Measurements from ENCODE around the gene MPND. TPM values are rescaled to one million over a fixed set of nuclear protein-coding genes. Genes with fewer than 3 reads are reported as not detected.

Gene MPND
- total RNA-seq, 1 donor from 2014 or later: 19.2 TPM

GRCh38 chr19:4362831-4363545 is 19.6 kb downstream of the MPND start:
- intact Hi-C loops (cut with micrococcal nuclease): no loop called here
- DNase-seq: no peak
- no peak for ATAC-seq

- intact Hi-C loops (cut with micrococcal nuclease): no loop called here
- no peak for ATAC-seq
- DNase-seq: no peak
Measured at GRCh38 chr19:4363571-4364304, 20.4 kb downstream of the MPND start.

GRCh38 chr19:4365341-4365740 is 22.0 kb downstream of the MPND start:
- no peak for ATAC-seq
- DNase-seq: no peak
- intact Hi-C loops (cut with micrococcal nuclease): no loop called here

DNA sequence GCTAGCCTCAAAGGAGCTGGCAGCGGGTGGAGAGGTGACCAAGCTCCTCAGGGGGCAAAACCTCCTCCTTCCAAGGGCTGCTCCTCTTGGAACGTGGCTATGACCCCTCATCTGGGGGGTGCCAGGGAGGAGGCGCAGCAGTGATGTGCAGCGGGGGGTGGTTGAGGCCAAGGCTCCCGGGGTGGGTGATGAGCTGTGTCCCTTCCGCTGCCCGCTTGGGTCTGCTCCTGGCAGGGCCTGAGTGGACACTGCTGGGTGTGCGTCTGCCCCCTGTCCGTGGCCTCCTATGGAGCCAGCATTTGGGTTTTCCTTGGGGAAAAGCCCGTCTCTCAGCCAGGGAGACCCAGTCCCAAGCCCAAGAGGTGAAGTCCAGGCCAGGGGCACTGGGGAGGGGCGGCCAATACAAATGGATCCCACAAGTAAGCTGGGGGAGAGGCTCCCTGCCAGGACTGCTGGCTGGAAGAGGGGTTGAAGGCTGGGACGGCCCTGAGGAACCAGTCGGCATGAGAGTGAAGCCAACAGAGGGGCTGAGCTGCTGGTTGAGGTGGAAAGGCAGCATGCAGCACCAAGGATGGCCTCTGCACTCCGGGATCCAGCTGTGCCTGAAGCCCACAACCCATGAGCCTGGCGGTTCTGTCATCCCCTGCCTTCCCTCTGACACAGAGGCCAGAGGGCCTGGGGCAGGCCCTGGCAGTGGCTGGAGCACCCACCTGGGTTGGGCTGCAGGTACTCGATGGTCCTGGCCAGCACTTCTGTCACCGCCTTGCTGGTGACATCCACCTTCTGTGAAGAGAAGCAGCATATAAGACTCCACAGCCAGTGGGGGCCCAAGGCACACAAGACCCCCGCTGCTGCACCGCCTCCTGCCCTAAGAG is 22.7 kb downstream of the MPND start:
- intact Hi-C loops (cut with micrococcal nuclease): no loop called here
- no peak for ATAC-seq
- no peak for DNase-seq

GRCh38 chr19:4366666-4367335 is 23.4 kb downstream of the MPND start:
- intact Hi-C loops (cut with micrococcal nuclease): no loop called here
- DNase-seq (no peak), ATAC-seq (no peak)

GRCh38 chr19:4367336-4367723 is 24.0 kb downstream of the MPND start:
- intact Hi-C loops (cut with micrococcal nuclease): no loop called here
- DNase-seq: no peak
- no peak for ATAC-seq

- DNase-seq (no peak), ATAC-seq (peak; percentile 2)
- intact Hi-C loops (cut with micrococcal nuclease): no loop called here
Measured at GRCh38 chr19:4367781-4368127, 24.4 kb downstream of the MPND start.

DNA sequence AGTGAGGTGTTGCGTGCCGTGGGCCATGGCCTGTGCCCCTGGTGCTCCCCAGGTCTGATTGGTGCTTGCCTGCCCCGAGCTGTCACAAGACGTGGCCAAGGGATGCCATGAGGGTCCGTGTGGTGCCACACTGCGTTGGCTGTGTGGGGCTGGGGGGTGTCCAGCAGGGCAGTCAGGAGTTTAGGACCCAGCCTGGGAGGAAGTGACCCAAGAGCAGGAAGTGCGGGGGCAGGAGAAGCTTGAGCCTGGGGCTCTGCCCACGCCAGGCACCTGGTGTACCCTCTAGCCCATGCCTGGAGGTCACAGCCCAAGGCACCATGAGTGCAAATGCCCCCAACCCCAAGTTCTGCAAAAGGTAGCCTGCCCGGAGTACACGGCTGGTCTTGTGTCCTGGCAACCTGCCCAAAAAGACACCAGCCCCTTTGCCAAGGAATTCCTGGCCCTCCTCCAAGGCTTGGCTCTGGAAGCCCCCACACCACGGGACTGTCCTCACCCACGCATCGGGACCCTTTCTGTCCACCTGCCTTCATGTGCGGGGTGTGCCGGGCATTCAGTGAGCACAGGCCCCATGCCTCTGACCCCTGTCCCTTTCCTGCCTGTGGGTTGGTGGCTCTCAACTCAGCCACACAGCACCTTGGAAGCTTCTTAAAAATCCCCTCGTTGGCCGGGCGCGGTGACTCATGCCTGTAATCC is 24.9 kb downstream of the MPND start:
- intact Hi-C loops (cut with micrococcal nuclease): no loop called here
- DNase-seq (no peak), ATAC-seq (peak; percentile 12)

GRCh38 chr19:4369109-4369887 is 25.9 kb downstream of the MPND start:
- ATAC-seq (peak; percentile 8), DNase-seq (peak; percentile 60)
- intact Hi-C loops (cut with micrococcal nuclease): no loop called here

DNA sequence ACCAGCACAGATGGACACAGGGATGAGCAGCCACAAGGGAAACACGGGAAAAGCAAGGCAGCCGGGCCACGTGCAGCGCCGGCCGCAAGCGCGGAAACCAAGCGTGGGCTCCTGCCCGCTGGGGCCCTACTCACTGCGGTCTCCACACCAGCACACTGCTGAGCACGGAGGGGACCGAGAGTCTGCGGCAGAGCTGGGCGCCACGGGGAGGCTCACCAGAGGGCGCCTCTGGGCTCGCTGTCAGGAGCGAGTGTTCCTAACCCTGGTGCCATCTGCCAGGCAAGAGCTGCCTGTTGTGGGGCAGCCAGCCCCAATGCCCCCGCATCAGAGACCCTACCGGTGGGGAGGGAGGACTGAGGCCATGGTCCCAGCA is 26.5 kb downstream of the MPND start:
- DNase-seq (peak; percentile 71), ATAC-seq (peak; percentile 17)
- intact Hi-C loops (cut with micrococcal nuclease): no loop called here

DNA sequence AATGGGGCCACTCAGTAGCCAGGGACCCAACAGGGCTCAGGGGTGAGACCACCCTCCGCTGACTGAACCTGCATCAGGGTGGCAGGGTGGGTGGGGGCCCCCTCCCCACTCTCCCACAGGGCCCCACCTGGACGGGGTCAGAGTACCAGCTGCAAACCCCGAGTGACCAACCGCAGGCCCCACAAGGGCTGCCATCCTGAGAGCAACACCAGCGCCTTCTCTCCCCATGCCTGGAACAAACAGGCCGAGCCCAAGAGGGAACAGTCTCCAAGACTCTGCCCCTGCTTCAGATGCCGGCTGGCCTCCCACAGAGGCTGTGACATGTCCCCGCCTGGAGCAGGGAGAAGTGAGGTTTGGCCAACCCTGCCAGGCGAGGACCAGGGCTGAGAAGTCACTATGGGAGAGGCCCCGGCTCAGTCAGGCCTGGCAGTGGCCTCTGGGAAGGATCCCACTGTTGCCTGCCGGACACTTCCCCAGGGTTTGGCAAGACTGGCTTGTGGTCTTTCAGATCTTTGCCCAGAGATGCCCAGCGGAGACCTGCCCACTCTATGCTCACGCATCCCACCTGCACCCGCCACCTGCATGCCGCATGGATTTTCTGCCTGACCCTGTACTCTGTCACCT is 27.2 kb downstream of the MPND start:
- DNase-seq (no peak), ATAC-seq (no peak)
- intact Hi-C loops (cut with micrococcal nuclease): no loop called here

GRCh38 chr19:4371247-4372164 is 28.1 kb downstream of the MPND start:
- intact Hi-C loops (cut with micrococcal nuclease): no loop called here
- no peak for ATAC-seq
- no peak for DNase-seq

- no peak for ATAC-seq
- intact Hi-C loops (cut with micrococcal nuclease): no loop called here
- DNase-seq: no peak
Measured at GRCh38 chr19:4372165-4373012, 29.0 kb downstream of the MPND start.

GRCh38 chr19:4373013-4373367 is 29.6 kb downstream of the MPND start:
- no peak for DNase-seq
- no peak for ATAC-seq
- intact Hi-C loops (cut with micrococcal nuclease): no loop called here

- intact Hi-C loops (cut with micrococcal nuclease): no loop called here
- DNase-seq (peak; percentile 76), ATAC-seq (peak; percentile 50)
Measured at GRCh38 chr19:4373601-4374497, 30.5 kb downstream of the MPND start.
